ENCODE measurements around the gene ENOPH1. TPM values are rescaled to one million over a fixed set of nuclear protein-coding genes. Genes with fewer than 3 reads are reported as not detected.

ENOPH1 gene
- total and polyA plus RNA-seq, 9 of the 15 experiments (the other 6 are each of a cell fraction or from before 2014, with no cell fraction given) = 29.8 to 71.4 (median 48.9) TPM

- TF ChIP-seq PTTG1 (tag; IDR thresholded peaks at IDR 0.05; ENCODE audit: low read depth) (no peak), ZNF76 (CRISPR knock-in tag; IDR thresholded peaks at IDR 0.05; ENCODE audit: borderline replicate concordance) (no peak), CTBP1 (IDR thresholded peaks at IDR 0.05; ENCODE audit: borderline replicate concordance) (peak; percentile 89), ZNF311 (CRISPR knock-in tag; IDR thresholded peaks at IDR 0.05) (no peak), GABPB1 (CRISPR knock-in tag; IDR thresholded peaks at IDR 0.05) (peak; percentile 74), HMG20A (CRISPR knock-in tag; conservative IDR thresholded peaks at IDR 0.05) (no peak), TEAD1 (CRISPR knock-in tag; IDR thresholded peaks at IDR 0.05) (0 out of 4 replicates have a peak, but pooled peaks of 1 of the 2 experiments have one; percentile 11), NR1H2 (CRISPR knock-in tag; IDR thresholded peaks at IDR 0.05) (no peak), KAT2B (IDR thresholded peaks at IDR 0.05; ENCODE audit: low read depth, low read length) (no peak), NFE2L1 (tag; IDR thresholded peaks at IDR 0.05; ENCODE audit: borderline replicate concordance, low read depth) (no peak), TOE1 (IDR thresholded peaks at IDR 0.05; ENCODE audit: borderline replicate concordance) (no peak), TOE1 (CRISPR knock-in tag; IDR thresholded peaks at IDR 0.05; ENCODE audit: borderline replicate concordance, low read depth) (0 out of 2 replicates have a peak, but pooled peaks have one; percentile 49), ARID2 (IDR thresholded peaks at IDR 0.05) (no peak), SP1 (CRISPR knock-in tag; IDR thresholded peaks at IDR 0.05) (peak; percentile 48), ATF1 (CRISPR knock-in tag; IDR thresholded peaks at IDR 0.05) (peak; percentile 73; the same call in 1 of the 2 replicates), ATF1 (tag; IDR thresholded peaks at IDR 0.05) (peak; percentile 98), FOXJ3 (CRISPR knock-in tag; IDR thresholded peaks at IDR 0.05) (no peak), ILF3 (IDR thresholded peaks at IDR 0.05; ENCODE audit: borderline replicate concordance) (peak; percentile 79; the same call in 1 of the 2 replicates), MYBL2 (IDR thresholded peaks at IDR 0.05; ENCODE audit: low read depth) (no peak), MYBL2 (CRISPR knock-in tag; IDR thresholded peaks at IDR 0.05; ENCODE audit: borderline replicate concordance) (no peak), KLF1 (tag; IDR thresholded peaks at IDR 0.05) (no peak), RAD51 (IDR thresholded peaks at IDR 0.05; ENCODE audit: borderline replicate concordance, low read depth) (no peak), HMGXB4 (CRISPR knock-in tag; IDR thresholded peaks at IDR 0.05) (no peak; the same call in 1 of the 2 replicates), NR2C1 (IDR thresholded peaks at IDR 0.05) (no peak), NR2C1 (tag; IDR thresholded peaks at IDR 0.05) (no peak), SMARCB1 (IDR thresholded peaks at IDR 0.05; ENCODE audit: insufficient read length, low read depth) (no peak), MED1 (CRISPR knock-in tag; IDR thresholded peaks at IDR 0.05; ENCODE audit: borderline replicate concordance) (no peak), BRF1 (IDR thresholded peaks at IDR 0.05; ENCODE audit: borderline replicate concordance, extremely low read depth, insufficient read length) (no peak), ZNF444 (CRISPR knock-in tag; IDR thresholded peaks at IDR 0.05) (no peak)
These were observed 1.2 kb upstream of the ENOPH1 start (continued) for GRCh38 chr4:82428969-82429727.
